ENCODE measurements around the gene PNMA6E. TPM values are rescaled to one million over a fixed set of nuclear protein-coding genes. Genes with fewer than 3 reads are reported as not detected.
"Not testable (repeated sequence)": the region's sequence is repeated elsewhere in the genome, so short reads cannot be mapped to it uniquely, and the experiment has no call there.

The PNMA6E gene
- total and polyA plus RNA-seq, 2 donors (not counting 3 experiments of a cell fraction or from before 2014, with no cell fraction given) = not detected

DNA sequence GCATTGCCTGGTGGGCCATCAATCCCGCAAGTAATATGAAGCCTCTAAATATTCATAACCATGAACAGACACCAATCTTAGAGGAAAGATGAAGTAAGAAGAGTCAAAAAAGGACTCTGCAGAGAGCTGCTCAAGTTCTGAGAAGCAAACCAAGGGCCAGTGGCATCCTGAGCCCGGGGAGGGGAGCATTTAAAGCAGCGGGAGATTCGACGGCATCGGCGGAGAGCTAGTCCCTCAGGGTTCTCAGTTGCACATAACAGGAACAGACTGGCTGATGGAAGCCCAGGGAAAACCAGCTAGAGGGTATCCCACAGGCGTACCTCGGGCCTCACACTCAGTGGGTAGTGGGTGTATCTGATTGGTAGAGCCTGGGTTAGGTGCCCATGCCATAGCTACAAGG is 4.9 kb upstream of the PNMA6E start:
- H3K27me3 ChIP-seq (ENCODE audit: control insufficient read depth in 2 of 2, insufficient read depth in 2 of 2, low read length in 2 of 2) = no peaks in the 10 kb centered on the region
- dilution Hi-C loops (cut with MboI; ENCODE audit: extremely low pct_ligation_motif_present, low sequenced_read_pairs) = no loop called here
- H3K9ac ChIP-seq (replicated peaks; ENCODE audit: extremely low read depth, insufficient read depth, low read length) = no peak overlapping the region
- peaks cover 2% of the 10 kb centered on the region for H3K4me1 ChIP-seq (ENCODE audit: control insufficient read depth, extremely low read depth, insufficient read depth, low read length)
- H3K9me1 ChIP-seq (replicated peaks; ENCODE audit: control insufficient read depth, extremely low read depth, insufficient read depth, low read length) = no peaks in the 10 kb centered on the region
- ChIA-PET CTCF (interaction anchor here (1.1 kb wide), 1 partner anchor 464 kb away, joined by 4 read pairs; no protein-coding TSS in a partner anchor), POLR2A (no interaction called here)
- FAIRE-seq (no peak), DNase-seq (ENCODE audit: low read depth, low spot score) (no peak)
- intact Hi-C loops (cut with micrococcal nuclease) = no loop called here
- no peaks in the 10 kb centered on the region for H4K20me1 ChIP-seq (replicated peaks; ENCODE audit: control insufficient read depth, extremely low read depth, insufficient read depth, low read length)
- no peaks in the 10 kb centered on the region for H3K36me3 ChIP-seq (ENCODE audit: control insufficient read depth in 2 of 2, extremely low read depth in 1 of 2, insufficient read depth in 2 of 2, low read length in 2 of 2)
- BruUV-seq (replicated peaks) = no TSS peak
- H3K79me2 ChIP-seq (ENCODE audit: control insufficient read depth, insufficient read depth, low read length) = no peaks in the 10 kb centered on the region
- H3K4me3 ChIP-seq (replicated peaks in 1 of 3; ENCODE audit: insufficient read depth in 1 of 3, low read depth in 1 of 3, low read length in 3 of 3) = no peak overlapping the region
- H3K27ac ChIP-seq (ENCODE audit: insufficient read depth, low read depth, low read length) = no peak overlapping the region
- no peak overlapping the region for H2AFZ ChIP-seq (ENCODE audit: low read depth, low read length)
- no peak for TF ChIP-seq JUN (IDR thresholded peaks at IDR 0.05; ENCODE audit: borderline replicate concordance, insufficient read depth, insufficient read length, low read depth)
- TF ChIP-seq POLR2AphosphoS5 (IDR thresholded peaks at IDR 0.05; ENCODE audit: insufficient read depth, low read depth, low read length) = no peak
- no peak for TF ChIP-seq GATA2 (IDR thresholded peaks at IDR 0.05; ENCODE audit: insufficient read depth, insufficient read length, low read depth, low read length)
- TF ChIP-seq, protein P1, sequence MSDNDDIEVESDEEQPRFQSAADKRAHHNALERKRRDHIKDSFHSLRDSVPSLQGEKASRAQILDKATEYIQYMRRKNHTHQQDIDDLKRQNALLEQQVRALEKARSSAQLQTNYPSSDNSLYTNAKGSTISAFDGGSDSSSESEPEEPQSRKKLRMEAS (IDR thresholded peaks at IDR 0.05; ENCODE audit: insufficient read depth, insufficient read length) = no peak
- TF ChIP-seq FOS (IDR thresholded peaks at IDR 0.05; ENCODE audit: borderline replicate concordance, insufficient read depth, low read length) = no peak
- TF ChIP-seq MYC (IDR thresholded peaks at IDR 0.05; ENCODE audit: low read depth, low read length) = no peak
- no peaks in the 10 kb centered on the region for H3K9me3 ChIP-seq (replicated peaks; ENCODE audit: control insufficient read depth, insufficient read depth, low read length)
- no peak overlapping the region for H3K4me2 ChIP-seq (ENCODE audit: insufficient read depth, low read length)

DNA sequence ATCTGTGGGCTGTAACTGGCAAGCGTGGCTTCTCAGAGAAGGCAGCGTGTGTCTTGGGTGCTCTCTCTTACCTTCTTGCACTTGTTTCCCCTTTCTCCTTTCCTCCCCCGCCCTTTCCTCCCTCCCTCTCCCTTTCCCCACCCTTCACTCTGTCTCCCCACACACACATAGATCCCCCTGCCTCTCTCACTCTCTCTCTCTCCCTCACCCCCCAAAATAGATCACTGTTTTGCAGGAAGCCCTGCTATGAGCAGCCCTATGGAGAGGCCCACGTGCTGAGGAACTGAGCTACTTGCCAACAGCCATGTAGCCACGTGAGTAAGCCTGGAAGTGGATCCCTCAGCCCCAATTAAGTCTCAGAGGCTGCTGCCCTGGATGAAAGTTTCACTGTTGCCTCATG is 4.3 kb upstream of the PNMA6E start:
- Histone ChIP-seq H3K9me1 (replicated peaks; ENCODE audit: control insufficient read depth, extremely low read depth, insufficient read depth, low read length) (no peaks in the 10 kb centered on the region), H3K4me3 (replicated peaks in 1 of 3; ENCODE audit: insufficient read depth in 1 of 3, low read depth in 1 of 3, low read length in 3 of 3) (no peak overlapping the region), H3K79me2 (ENCODE audit: control insufficient read depth, insufficient read depth, low read length) (no peaks in the 10 kb centered on the region), H3K9ac (replicated peaks; ENCODE audit: extremely low read depth, insufficient read depth, low read length) (no peak overlapping the region), H3K9me3 (replicated peaks; ENCODE audit: control insufficient read depth, insufficient read depth, low read length) (no peaks in the 10 kb centered on the region), H3K27me3 (ENCODE audit: control insufficient read depth in 2 of 2, insufficient read depth in 2 of 2, low read length in 2 of 2) (no peaks in the 10 kb centered on the region), H3K4me2 (ENCODE audit: insufficient read depth, low read length) (no peak overlapping the region), H3K27ac (ENCODE audit: insufficient read depth, low read depth, low read length) (no peak overlapping the region), H2AFZ (ENCODE audit: low read depth, low read length) (no peak overlapping the region), H3K4me1 (ENCODE audit: control insufficient read depth, extremely low read depth, insufficient read depth, low read length) (no peaks in the 10 kb centered on the region), H4K20me1 (replicated peaks; ENCODE audit: control insufficient read depth, extremely low read depth, insufficient read depth, low read length) (no peaks in the 10 kb centered on the region), H3K36me3 (ENCODE audit: control insufficient read depth in 2 of 2, extremely low read depth in 1 of 2, insufficient read depth in 2 of 2, low read length in 2 of 2) (no peaks in the 10 kb centered on the region)
- FAIRE-seq (no peak), DNase-seq (ENCODE audit: low read depth, low spot score) (no peak)
- POLR2A ChIA-PET = no interaction called here
- TF ChIP-seq, protein P1 (IDR thresholded peaks at IDR 0.05; ENCODE audit: insufficient read depth, insufficient read length) = no peak
- TF ChIP-seq MYC (IDR thresholded peaks at IDR 0.05; ENCODE audit: low read depth, low read length) = no peak
- intact Hi-C loops (cut with micrococcal nuclease) (no loop called here), dilution Hi-C loops (cut with MboI; ENCODE audit: extremely low pct_ligation_motif_present, low sequenced_read_pairs) (no loop called here)
- no TSS peak for BruUV-seq (replicated peaks)
- CTCF ChIA-PET = interaction anchor here (1.1 kb wide), 1 partner anchor 464 kb away, joined by 4 read pairs; no protein-coding TSS in a partner anchor

DNA sequence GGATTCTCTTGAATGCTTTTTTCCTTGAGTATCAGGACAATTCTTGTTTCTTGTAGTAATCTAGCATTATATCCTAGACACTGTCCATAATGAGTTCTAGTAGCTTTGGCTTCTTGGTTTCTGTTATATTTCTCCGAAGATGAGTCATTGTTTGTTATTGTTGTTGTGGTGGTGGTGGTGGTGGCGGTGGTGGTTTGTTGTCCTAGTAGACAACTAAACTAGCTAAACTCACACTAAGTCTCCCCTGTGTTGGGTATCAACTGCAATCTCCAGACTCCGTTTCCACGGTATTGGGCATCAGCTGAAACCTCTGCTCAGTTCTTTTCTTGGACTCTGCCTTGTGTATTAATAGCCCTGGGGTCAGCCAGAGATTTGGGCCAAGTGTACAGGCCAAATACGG is 3.2 kb upstream of the PNMA6E start:
- intact Hi-C loops (cut with micrococcal nuclease); H2AFZ ChIP-seq (ENCODE audit: low read depth, low read length); H3K36me3 ChIP-seq (ENCODE audit: control insufficient read depth in 2 of 2, extremely low read depth in 1 of 2, insufficient read depth in 2 of 2, low read length in 2 of 2); H3K79me2 ChIP-seq (ENCODE audit: control insufficient read depth, insufficient read depth, low read length); DNase-seq (ENCODE audit: low read depth, low spot score); H3K9me3 ChIP-seq (replicated peaks; ENCODE audit: control insufficient read depth, insufficient read depth, low read length); H3K4me1 ChIP-seq (ENCODE audit: control insufficient read depth, extremely low read depth, insufficient read depth, low read length); H3K27me3 ChIP-seq (ENCODE audit: control insufficient read depth in 2 of 2, insufficient read depth in 2 of 2, low read length in 2 of 2); H3K27ac ChIP-seq (ENCODE audit: insufficient read depth, low read depth, low read length); H3K9me1 ChIP-seq (replicated peaks; ENCODE audit: control insufficient read depth, extremely low read depth, insufficient read depth, low read length); dilution Hi-C loops (cut with MboI; ENCODE audit: extremely low pct_ligation_motif_present, low sequenced_read_pairs); H3K4me2 ChIP-seq (ENCODE audit: insufficient read depth, low read length); CTCF ChIA-PET; H3K9ac ChIP-seq (replicated peaks; ENCODE audit: extremely low read depth, insufficient read depth, low read length); H3K4me3 ChIP-seq (replicated peaks in 1 of 3; ENCODE audit: insufficient read depth in 1 of 3, low read depth in 1 of 3, low read length in 3 of 3); POLR2A ChIA-PET; H4K20me1 ChIP-seq (replicated peaks; ENCODE audit: control insufficient read depth, extremely low read depth, insufficient read depth, low read length); BruUV-seq (replicated peaks); FAIRE-seq: not testable (repeated sequence)
